GM19025 (cell line): ENCODE measurements around the gene ASB3.
"Not testable (repeated sequence)": the region's sequence is repeated elsewhere in the genome, so short reads cannot be mapped to it uniquely, and the experiment has no call there.

Experiments
- ATAC-seq: cut with Tn5 transposase; IDR thresholded peaks from one replicate; pipeline ENCODE4 v1.9.1; 2021; ENCODE audit warnings: mild to moderate bottlenecking, low read depth, moderate library complexity; ENCODE audit not compliant: unreplicated experiment

Gene ASB3

DNA sequence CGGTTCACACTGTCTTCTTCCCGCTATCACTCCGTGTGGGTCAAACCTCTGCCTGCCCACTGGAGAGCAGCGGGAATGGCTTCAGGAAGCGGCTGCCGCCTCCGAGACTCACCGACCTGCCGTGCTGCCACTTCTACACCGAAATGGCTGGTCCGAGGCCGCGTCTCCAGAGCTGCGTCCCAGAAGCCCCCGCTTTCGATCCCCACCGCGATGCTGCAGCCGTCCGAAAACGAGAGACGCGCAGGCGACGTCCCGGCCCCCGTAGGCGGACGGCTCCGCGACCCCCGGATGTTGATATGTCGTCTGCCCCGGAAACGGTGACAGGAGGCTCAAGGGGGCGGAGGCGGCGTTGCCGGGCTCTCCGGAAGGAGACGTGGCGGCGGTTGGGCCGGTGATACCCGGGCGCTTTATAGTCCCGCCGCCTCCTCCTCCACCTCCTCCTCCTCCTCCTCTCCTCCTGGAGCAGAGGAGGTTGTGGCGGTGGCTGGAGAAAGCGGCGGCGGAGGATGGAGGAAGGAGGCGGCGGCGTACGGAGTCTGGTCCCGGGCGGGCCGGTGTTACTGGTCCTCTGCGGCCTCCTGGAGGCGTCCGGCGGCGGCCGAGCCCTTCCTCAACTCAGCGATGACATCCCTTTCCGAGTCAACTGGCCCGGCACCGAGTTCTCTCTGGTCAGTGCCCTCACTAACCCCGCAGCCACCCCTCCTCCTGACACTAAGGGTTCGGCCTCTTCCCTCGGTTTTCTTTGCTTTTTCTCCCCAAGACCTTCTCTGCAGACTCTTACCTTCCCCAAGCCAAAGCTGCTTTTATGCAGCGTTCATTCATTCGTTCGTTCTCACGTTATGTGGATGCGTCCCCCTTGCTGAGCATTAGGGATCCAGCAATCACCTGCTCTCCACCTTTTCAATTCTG, at the start of gene ASB3, which contains the start of gene ERLEC1:
ASB3 (minus strand) TSS at position 249 of the 909 bp plus-strand sequence. CDS start 21,381 bp downstream, outside the sequence.
ERLEC1 (plus strand) TSS at position 340 of the 909 bp plus-strand sequence; CDS start at position 507, 167 bp downstream.
- peak; percentile 98 for ATAC-seq

DNA sequence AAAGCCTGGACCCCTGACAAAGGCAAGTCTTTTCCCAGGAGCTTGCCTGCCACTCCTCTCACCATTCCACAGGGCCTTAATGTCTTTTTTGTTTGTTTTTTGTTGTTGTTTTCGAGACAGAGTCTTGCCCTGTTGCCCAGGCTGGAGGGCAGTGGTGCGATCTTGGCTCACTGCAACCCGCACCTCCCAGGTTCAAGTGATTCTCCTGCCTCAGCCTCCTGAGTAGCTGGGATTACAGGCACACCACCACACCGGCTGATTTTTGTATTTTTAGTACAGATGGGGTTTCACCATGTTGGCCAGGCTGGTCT, 43.2 kb upstream of the ASB3 start:
- ATAC-seq, result not testable (repeated sequence)

GRCh38 chr2:53829273-53829979, 42.7 kb upstream of the ASB3 start:
- ATAC-seq, result no peak

DNA sequence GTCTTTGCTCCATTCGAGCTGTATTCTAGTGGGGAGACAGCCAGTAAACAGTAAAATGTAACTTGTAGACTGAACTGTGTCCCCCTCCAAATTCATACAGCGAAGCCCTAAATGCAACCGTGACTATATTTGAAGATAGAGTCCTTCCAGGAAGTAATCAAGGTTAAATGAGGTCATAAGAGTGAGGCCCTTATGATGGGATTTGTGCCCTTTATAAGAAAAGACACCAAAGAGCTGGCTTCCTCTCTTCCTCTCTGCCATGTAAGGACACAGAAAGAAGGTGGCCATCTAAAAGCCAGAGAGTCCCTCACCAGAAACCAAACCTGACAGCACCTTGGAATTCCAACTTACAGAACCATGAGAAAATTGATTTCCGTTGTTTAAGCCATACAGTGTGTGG, 41.6 kb upstream of the ASB3 start:
- ATAC-seq, result no peak

DNA sequence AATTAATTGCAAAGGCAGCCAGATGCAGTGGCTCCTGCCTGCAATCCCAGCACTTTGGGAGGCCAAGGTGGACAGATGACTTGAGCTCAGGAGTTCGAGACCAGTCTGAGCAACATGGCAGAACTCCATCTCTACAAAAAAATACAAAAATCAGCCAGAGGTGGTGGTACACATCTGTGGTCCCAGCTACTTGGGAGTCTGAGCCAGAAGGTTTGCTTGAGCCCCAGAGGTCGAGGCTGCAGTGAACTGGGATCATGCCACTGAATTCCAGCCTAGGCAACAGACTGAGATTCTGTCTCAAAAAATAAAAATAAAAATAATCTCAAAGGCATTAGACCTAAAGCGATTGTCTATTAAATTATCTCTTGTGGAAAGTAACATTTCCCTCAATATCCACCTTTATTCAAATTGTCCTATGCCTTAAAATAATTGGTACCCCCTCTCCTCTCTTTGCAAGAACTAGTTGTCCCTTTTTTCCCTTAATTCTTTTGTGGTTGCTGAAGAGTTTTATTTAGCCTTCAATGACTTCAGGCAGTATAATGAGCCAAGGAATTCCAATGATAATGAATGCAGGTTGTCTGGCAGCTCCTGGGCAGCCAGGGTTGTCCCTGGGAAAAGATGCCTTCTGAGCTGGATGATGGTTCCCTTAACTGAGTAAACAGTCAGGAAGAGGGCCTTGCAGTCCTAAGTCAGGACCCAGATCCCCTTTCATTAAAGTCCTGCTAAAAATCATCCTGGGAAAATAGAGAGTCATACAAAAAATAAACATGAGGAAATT, 40.8 kb upstream of the ASB3 start:
- no peak for ATAC-seq

DNA sequence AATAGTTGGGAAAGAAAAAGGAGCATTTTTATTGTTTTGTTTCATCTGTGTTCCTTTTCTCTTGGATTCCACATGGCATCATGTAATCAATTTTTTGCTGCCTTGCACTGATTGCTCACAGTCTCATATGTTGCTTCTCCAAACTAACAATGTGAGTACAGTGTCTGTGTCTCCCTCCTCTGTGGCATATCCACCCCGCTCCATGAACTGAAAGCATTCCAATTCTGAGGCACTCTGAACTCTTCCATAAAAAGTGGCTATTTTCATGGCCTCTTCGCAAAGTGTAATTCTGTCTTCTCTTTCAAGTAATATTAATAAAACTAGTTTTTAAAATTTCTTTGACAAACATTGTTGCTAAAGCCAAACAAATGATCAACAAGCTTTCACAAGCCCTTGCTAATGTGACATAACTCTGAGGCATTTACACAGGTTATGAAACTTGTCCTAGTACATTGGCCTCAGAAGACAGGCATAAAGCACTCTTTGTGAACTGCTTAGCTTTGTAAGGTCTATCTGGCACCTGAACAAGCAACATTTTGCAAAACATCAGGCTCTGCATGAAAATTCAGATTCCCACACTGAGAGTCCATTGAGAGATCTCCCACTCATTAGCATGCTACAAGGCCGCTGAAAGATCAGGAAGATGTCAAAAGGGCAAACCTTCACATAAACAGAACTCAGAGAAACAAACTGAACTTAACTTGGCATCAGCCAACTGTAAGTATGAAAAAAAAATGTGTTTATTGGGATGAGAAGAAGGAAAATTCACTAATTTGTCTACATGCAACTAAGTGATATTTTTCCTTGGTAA, 40.0 kb upstream of the ASB3 start:
- no peak for ATAC-seq

DNA sequence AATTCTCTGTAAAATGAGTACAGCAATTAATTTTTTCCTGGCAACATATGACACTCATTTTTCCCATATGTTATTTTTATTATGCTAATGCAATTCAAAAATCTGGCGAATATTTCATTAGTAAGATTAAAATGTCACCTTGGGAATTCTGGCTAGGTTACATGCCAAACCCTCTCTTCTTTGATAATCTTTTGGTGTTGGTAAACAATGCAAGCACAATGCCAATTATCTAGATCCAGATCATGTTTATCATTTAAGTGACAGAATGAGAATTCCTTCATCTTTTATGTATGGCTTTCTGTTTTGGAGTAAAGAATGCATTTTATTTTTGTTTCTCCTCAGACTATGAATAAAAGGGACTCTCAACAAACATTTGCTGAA, 39.3 kb upstream of the ASB3 start:
- no peak for ATAC-seq

DNA sequence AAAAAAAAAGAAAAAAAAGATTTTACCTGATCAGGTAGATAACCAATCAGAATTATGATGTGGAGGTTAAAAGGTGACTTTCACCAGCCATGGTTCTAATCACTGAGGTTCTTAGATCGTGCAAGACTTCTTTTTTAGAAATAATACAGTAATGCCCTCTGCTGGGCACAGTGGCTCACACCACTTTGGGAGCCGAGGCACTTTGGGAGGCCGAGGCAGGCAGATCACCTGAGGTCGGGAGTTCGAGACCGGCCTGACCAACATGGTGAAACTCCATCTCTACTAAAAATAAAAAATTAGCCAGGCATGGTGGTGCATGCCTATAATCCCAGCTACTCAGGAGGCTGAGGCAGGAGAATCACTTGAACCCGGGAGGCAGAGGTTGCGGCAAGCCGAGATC, 36.9 kb upstream of the ASB3 start:
- ATAC-seq, result not testable (repeated sequence)

DNA sequence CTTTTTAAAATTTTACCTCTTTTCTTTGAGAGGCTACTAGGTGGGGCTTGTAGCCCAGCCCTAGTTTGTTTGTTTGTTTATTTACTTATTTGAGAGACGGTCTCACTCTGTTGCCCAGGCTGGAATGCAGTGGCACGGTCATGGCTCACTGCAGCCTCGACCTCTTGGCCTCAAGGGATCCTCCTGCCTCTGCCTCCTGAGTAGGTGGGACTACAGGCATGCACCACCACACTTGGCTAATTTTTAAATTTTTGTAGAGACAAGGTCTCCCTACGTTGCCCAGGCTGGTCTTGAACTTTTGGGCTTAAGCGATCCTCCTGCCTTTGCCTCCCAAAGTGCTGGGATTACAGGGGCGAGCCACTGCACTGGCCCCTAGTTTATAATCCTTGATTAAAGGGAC, 35.1 kb upstream of the ASB3 start:
- no peak for ATAC-seq

- no peak for ATAC-seq
Measured at GRCh38 chr2:53820711-53821110, 34.0 kb upstream of the ASB3 start.

- no peak for ATAC-seq
Measured at GRCh38 chr2:53820048-53820447, 33.3 kb upstream of the ASB3 start.

DNA sequence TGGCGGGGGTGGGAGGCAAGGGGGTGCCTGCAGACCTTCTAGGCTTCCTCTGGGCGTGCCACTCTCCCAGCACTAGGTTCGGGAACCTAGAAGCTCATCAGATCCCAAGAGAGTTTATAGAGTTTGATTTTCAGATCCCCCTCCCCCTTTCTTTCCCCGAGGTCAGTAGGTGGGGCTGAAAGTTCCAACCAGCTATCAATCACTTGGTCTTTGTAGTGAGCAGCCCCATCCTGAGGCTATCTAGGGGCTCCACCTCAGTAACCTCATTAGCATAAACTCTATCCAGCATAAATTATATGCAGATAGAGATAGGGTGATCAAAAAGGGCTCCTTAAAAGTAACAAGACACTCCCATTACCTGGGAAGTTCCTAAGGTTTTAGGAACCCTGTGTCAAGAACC, 32.9 kb upstream of the ASB3 start:
- ATAC-seq, result no peak

DNA sequence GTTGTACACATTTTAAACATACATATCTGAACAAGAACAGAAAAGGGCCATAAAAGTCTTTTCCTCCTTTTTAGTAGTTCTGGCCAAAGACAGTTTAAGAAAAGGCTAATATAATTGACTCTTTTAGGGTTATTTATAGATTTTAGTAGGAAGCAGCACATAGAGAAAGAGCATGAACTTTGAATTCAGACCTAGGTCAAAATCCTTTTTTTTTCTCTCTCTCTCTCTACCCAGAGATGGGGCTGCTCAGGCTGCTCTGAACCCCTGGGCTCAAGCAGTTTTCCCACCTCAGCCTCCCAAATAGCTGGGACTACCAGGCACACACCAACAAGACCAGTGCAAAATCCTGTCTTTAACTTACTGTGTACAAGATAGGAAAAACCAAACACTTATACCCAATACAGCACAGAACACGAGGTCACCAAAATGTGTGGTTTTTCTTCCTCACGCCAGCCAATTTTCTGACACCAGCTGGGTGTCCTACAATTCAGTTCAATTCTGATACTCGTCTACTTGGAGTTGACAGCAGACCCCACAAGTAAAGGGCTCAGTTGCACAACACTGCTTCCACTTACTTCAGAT, 32.2 kb upstream of the ASB3 start:
- no peak for ATAC-seq

DNA sequence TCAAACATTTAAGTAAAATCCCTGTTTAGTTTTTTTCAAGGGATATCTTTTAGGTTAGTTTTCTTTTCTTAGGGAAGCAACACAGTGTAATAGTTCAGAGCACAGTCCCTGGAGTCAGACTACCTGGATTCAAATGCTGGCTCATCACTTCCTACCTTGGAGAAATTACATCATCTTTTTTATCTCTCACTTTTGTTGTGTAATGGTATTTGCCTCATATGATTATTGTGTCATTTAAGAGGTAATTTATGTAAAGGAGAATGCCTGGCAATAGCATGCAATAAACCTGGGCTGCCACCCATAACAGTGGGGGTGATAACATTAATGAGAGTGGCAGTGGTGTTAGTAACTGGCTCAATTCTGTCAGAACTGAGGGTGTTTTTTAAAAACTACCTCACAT, 26.4 kb upstream of the ASB3 start:
- ATAC-seq, result no peak

DNA sequence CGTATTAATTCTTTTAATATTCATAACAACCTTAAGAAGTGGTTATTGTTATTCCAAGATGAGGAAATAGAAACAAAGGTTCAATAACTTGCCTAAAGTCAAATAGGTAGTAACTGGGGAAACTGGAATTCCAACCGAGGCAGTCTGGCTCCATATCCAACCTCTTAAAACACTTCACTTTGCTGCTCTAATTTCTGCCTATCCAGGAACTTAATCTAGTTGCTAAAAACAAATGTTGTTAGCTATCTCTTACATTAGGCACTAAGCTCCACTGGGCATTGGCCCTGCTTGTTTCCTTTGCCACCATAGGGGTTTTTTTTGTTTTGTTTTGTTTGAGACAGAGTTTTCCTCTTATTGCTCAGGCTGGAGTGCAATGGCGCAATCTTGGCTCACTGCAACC, 24.8 kb upstream of the ASB3 start:
- ATAC-seq, result no peak

DNA sequence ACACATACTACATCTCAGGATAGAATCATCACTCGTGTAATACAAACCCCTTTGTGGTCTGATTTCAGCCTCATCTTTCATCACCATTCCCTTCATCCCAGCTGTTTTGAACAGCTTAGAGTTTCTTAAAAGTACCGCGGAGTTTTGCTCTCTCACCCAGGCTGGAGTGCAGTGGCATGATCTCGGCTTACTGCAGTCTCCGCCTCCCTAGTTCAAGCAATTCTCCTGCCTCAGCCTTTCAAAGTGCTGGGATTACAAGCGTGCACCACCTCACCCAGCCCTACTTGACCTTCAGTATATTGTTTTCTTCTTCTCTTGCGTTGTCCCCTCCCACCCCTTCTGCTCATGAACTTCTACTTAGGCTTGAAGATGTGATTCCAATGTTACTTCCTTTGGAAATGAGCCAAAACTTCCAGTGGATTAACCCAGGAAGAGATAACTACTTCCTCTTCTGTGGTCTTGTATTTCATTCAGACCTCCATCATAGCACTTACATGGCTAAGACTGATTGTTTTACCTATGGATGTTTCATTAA, 15.9 kb upstream of the ASB3 start:
- ATAC-seq, result no peak

DNA sequence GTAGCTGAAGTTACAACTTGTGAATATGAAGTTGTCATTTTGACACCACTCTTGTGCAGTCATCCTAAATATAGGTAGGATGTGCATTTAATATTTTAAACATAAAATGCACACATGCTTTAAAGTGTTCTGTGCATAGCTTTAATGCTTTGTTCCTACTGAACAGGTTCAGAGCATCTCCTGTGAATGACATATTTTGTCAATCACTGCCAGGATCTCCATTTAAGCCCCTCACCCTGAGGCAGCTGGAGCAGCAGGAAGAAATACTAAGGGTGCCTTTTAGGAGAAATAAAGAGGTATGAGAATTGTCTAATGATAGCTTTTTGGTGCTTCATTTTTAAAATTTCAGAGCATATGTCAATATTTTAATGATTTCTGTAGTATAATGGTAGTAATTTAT, 14.8 kb upstream of the ASB3 start:
- no peak for ATAC-seq

GRCh38 chr2:53793821-53794220, 7.1 kb upstream of the ASB3 start:
- ATAC-seq, result no peak

- ATAC-seq, result no peak
Measured at GRCh38 chr2:53793261-53793660, 6.5 kb upstream of the ASB3 start.
